ENCODE measurements around the gene LDAF1. TPM values are rescaled to one million over a fixed set of nuclear protein-coding genes. Genes with fewer than 3 reads are reported as not detected.
A peak's percentile ranks its signal among the peaks of the same experiment; 100 is the strongest.
"Not testable (repeated sequence)": the region's sequence is repeated elsewhere in the genome, so short reads cannot be mapped to it uniquely, and the experiment has no call there.

The LDAF1 gene
- 10 to 100 TPM; 22.8 to 25.9 (median 25.3) TPM for polyA plus RNA-seq (ENCODE audit: insufficient read length in 4 of 4)

DNA sequence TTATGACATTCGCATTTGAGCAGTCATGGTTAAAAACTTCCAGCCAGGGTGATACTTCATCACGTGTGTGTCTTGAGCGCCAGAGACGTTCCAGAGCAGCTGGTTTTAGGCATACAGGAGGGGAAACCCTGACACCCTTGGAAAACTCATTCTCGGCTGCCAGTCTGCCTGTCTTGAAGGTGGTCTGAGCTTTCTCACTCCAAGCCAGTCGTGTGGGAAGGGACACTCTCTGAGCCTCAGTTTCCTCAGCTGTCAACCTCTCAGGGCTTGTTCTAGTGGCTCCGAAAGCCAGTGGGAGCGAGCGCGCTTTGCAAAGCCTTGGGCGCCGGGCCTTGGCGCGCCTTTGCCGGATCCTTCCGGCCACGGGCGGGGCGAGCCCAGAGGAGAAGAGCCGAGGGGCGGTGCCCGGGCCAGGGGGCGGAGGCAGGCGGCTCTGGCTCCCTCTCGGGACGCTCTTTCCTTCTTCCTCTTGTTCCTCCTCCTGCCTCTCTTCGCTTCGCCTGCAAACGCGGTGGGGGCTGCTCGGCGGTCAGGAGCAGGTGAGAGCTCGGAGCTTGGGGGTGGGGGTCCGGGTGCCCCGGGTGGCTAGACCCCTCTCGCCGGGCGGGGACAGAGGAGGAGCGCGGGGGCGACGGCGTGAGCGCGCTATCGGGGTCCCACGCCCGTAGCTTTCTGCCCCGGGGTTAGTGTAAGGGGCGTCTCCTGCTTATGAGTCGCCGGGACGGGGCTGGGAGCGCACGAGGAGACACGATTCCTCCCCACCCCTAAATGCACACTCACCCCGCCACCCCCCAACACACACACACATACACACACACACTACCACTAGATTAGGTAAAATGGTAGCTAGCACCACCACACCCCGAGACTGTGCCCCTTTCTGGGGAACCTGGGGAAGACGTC lies at the start of gene LDAF1:
LDAF1 (plus strand) TSS at position 467 of the 903 bp plus-strand sequence. CDS start 2,509 bp downstream, outside the sequence.
- DNase-seq (ENCODE audit: low read depth in 4 of 4, low spot score in 2 of 4): peak in 2 of 4 donors; percentile 63 to 76

DNA sequence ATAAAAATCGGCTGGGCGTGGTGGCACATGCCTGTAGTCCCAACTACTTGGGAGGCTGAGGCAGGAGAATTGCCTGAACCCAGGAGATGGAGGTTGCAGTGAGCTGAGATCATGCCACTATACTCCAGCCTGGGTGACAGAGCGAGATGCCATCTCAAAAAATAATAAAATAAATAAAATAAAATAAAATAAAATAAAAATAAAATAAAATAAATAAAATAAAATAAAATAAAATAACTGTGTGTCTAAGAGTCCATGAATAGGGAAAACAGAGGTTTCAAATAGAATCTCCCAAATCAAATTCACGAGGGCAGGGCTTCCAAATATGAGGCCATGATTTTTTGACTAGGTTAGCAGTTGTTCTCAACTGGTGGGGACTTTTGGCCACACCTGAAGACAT lies 42.9 kb upstream of the LDAF1 start:
- DNase-seq (ENCODE audit: low read depth in 4 of 4, low spot score in 2 of 4): not testable (repeated sequence)

DNA sequence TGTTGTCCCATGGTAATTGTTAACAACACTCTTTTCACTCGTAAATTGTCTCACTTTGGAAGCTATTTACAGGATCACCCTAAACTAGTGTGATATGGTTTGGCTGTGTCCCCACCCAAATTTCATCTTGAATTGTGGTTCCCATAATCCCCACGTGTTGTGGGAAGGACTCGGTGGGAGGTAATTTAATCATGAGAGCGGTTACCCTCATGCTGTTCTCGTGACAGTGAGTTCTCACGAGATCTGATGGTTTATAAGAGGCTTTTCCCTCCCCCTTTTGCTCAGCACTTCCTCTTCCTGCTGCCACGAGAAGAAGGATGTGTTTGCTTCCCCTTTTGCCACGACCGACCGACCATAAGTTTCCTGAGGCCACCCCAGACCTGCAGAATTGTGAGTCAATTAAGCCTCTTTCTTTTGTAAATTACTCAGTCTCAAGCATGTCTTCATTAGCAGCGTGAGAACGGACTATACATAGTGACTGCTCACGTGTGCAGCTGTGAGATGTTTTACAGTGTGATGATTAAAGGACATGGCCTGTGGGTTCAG lies 42.3 kb upstream of the LDAF1 start:
- DNase-seq (ENCODE audit: low read depth in 4 of 4, low spot score in 2 of 4): no peak

DNA sequence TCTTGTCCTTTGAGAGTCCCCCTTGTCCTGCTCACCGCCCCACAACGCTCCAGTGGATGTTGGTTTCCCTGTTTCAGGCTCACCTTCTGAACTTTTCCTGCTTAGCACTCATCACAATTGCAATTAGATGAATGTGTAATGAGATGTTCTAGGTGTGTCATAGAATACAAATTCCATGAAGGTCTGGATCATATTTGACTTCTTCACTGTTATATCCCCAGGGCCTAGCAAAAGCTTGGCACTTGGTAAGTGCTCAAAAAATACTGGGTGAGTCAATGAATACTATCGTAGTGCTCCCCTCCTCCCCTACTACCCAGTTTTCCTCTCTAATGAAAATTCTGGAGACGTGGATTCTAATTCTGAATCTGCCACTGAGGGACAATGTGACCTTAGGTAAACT lies 40.9 kb upstream of the LDAF1 start:
- DNase-seq (ENCODE audit: low read depth in 4 of 4, low spot score in 2 of 4): no peak

- no peak for DNase-seq (ENCODE audit: low read depth in 4 of 4, low spot score in 2 of 4)
These were observed 37.4 kb upstream of the LDAF1 start for GRCh38 chr16:21120976-21121520.

DNA sequence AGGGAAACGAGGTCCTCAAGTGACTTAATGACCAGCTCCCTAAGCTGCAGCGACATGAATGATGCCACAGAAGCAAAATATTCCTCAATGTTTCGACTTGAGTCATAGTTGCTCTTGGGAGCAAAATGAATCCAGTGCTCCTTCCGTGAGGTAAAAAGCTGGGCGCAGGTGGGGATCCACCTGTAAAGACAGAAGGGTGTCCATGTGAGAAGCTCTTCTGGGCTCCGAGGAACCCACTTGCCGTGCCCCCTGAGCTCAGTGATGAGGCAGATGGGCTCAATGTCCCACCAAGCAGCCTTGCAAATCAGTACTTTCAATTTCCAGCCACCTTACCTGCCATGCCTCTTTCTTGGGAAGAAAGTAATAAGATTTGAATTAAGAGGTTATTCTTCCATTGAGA lies 33.3 kb upstream of the LDAF1 start:
- no peak for DNase-seq (ENCODE audit: low read depth in 4 of 4, low spot score in 2 of 4)

DNA sequence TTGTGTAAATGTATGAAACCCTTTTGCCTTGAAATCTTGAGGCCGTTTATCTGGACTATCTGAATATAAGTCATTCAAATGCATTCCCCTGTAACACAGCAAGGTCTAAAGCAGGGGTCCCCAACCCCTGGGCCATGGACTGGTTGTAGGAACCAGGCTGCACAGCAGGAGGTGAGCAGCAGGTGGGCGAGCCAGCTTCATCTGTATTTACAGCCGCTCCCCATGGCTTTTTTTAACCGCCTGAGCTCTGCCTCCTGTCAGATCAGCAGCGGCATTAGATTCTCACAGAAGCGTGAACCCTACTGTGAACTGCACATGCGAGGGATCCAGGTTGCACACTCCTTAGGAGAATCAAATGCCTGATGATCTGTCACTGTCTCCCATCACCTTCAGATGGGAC lies 32.0 kb upstream of the LDAF1 start:
- DNase-seq (ENCODE audit: low read depth in 4 of 4, low spot score in 2 of 4): no peak

DNA sequence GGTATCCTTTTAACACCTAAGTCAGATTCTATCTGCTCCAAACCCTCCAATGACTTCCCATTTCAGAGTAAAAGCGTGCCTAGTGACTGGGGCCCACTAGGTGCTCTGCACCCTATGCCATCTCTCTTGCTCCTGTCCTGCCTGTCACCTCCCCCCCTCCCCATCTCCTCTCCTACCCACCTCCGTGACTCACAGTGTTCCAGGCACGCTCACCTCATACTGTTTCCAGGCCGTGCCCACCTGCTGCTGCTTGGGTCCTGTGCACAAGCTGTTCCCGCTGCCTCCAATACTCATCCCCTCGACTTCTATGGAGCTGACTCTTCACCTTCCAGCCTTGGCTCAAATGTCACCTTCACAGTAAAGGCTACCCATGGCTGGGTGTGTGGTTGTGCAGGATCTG lies 29.5 kb upstream of the LDAF1 start:
- DNase-seq (ENCODE audit: low read depth in 4 of 4, low spot score in 2 of 4): no peak

DNA sequence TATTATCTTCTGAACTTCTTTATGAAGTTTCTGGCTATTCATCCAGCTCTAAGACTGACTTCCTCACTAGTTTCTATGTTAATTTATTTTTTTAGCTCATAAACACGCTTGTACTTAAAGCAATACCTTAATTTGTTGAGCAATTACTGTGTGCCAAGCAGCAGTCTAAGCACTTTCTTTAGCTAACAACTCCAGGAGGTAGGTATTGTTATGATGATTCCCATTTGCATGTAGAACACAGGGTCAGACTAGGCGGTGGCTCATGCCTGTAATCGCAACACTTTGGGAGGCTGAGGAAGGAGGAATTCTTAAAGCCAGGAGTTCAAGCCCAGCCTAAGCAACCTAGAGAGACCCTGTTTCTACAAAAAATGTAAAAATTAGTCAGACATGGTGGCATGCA lies 27.7 kb upstream of the LDAF1 start:
- DNase-seq (ENCODE audit: low read depth in 4 of 4, low spot score in 2 of 4): no peak

DNA sequence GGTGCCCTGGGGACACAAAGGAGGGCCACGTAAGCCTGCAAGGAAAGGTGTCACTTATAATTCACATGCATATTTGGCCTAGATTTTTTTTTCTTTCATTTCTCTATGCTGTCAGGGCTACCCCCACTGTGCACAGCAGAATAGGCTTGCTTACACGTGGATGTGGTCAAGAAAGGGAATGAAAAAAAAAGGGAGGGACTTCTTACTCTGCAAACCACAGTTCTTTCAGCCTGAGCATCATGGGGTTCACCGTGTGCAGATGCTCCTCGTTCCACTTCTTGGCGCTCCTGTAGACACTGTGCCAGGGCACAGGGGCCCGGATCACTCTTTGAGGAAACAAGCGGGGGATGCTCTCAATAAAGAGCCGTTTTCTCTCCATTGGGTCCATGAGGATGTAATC lies 24.4 kb upstream of the LDAF1 start:
- DNase-seq (ENCODE audit: low read depth in 4 of 4, low spot score in 2 of 4): no peak

GRCh38 chr16:21145738-21146137 lies 12.7 kb upstream of the LDAF1 start:
- DNase-seq (ENCODE audit: low read depth in 4 of 4, low spot score in 2 of 4): no peak

DNA sequence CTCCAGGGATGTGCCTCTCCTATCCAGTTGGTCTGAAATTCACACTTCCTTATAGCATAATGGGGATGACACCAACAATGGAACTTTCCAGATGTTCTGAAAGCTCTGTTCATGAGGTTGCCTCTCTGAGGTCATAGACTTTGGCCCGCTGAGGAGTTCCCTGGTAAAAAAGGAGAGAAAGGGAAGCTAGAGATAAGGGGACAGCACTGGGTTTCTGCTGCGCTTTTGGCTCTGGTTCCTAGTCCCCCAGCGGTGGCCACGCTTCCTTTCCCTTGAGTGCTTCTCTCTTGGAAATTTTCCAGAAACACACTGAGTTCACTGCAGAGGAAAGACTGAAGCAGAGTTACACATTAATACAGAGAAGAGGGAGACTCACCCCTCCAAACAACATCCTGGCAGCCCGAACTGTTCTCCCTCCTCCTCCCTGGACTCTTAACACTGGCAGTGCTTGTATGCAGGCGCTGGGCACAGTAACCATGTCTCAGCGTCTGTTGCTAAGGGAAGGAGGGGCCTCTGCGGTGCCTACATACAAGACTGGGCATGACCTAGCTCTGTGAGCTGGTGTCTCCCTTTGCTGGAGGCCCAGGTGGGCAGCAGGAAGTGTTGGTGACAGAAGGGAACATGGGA lies 8.0 kb upstream of the LDAF1 start, which contains the start of gene DNAH3:
DNAH3 (minus strand) TSS at position 472 of the 627 bp plus-strand sequence. CDS start 527 bp downstream, outside the sequence.
- DNase-seq (ENCODE audit: low read depth in 4 of 4, low spot score in 2 of 4): no peak

DNA sequence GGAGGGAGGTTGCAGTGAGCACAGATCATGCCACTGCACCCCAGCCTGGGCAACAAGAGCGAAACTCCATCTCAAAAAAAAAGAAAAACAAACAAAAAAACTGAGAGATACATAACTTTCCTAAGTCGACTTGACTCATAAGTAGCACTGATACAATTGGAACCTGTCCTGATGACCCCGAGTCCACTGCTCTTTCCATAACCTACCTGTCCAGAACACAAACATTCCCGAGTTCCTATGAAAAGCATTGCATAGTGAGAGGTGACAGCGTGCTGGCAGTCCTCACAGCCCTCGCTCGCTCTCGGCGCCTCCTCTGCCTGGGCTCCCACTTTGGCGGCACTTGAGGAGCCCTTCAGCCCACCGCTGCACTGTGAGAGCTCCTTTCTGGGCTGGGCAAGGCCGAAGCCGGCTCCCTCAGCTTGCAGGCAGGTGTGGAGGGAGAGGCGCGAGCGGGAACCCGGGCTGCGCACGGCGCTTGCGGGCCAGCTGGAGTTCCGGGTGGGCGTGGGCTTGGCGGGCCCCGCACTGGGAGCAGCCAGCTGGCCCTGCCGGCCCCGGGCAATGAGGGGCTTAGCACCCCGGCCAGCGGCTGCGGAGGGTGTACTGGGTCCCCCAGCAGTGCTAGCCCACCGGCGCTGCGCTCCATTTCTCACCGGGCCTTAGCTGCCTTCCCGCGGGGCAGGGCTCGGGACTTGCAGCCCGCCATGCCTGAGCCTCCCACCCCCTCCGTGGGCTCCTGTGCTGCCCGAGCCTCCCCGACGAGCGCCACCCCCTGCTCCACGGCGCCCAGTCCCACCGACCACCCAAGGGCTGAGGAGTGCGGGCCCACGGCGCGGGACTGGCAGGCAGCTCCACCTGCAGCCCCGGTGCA lies 6.1 kb upstream of the LDAF1 start:
- not testable (repeated sequence) for DNase-seq (ENCODE audit: low read depth in 4 of 4, low spot score in 2 of 4)

GRCh38 chr16:21153124-21153729 lies 5.2 kb upstream of the LDAF1 start:
- DNase-seq (ENCODE audit: low read depth in 4 of 4, low spot score in 2 of 4): not testable (repeated sequence)

- DNase-seq (ENCODE audit: low read depth in 4 of 4, low spot score in 2 of 4): not testable (repeated sequence)
These were observed 2.5 kb upstream of the LDAF1 start for GRCh38 chr16:21156011-21156410.

GRCh38 chr16:21156767-21157467 lies 1.6 kb upstream of the LDAF1 start:
- DNase-seq (ENCODE audit: low read depth in 4 of 4, low spot score in 2 of 4): peak in 2 of 4 donors; percentile 29 to 50

- DNase-seq (ENCODE audit: low read depth in 4 of 4, low spot score in 2 of 4): no peak
These were observed 842 bp upstream of the LDAF1 start for GRCh38 chr16:21157632-21158031.

DNA sequence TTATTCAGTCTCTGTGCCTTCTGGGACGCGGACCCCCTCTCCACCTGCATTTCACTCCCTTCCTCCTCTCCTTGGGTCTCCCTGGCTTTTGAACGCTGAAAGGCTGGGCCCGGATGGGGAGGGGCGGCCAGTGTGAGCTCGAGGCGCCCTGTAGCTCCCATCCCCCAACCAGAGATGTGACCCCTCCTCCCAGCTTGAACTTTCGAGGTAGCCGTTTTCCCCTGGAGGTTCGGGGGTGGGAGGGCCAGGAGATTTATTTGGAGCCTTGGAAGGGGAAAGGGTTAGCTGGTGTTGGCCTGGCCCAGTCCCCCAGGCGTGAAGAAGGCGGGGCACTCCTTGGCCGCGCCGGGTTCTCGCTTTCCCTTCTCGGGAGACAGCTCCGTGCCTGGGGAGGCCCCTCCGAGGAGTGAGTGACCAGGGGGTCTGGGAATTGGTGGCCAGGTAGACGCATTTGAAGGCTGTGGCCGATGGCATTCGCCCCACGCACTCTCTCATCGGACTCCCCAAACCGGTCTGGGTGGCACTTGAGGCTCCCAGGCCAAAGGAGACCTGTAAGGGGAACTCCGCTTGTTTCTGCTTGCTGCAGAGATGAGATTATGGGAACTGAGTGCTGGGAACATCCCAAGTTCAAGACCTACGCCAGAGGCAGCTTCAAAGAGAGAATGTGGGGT lies 942 bp downstream of the LDAF1 start:
- DNase-seq (ENCODE audit: low read depth in 4 of 4, low spot score in 2 of 4): no peak

DNA sequence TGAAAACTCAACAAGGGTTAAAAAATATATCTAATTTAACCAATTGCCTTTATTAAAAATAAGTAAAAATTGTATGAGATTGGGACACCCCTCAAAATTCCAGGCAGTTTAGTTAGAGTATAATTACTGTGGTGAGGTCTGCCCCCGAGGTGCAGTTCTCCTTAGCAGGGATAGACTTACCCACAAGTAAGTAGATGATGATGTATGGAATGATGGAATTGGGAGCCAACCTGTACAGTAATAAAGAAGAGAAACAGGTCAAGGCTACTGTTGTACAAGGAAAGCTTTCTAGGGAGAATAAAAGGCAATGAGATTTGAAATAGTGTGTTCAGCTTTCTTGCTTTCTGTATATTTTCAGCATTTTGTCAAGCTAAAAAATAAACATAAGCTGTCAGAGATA lies 1.8 kb downstream of the LDAF1 start:
- DNase-seq (ENCODE audit: low read depth in 4 of 4, low spot score in 2 of 4): no peak

All from left renal cortex interstitium (tissue), 4 donors.